Smooth muscle cell of the umbilical artery (primary cell): ENCODE results near the gene SLCO2A1. TPM values are rescaled to one million over a fixed set of nuclear protein-coding genes. Genes with fewer than 3 reads are reported as not detected.

Source experiments
- total RNA-seq: library from RNA; depleted of rRNA; stranded (reverse); fragments of >200 nt; gene quantifications from 2 replicates; pipeline ENCODE4 v1.2.3, GENCODE V29; 2014

Gene SLCO2A1
- total RNA-seq, result not detected in 2 replicates

GRCh38 chr3:134029734-134030378 lies at the start of gene SLCO2A1:
TSS of gene SLCO2A1 (minus strand) at chr3:134029925. CDS start at chr3:134029802, 123 bp downstream.

GRCh38 chr3:133895208-133896001 lies 134.3 kb downstream of the SLCO2A1 start, which contains the start of gene RAB6B:
TSS of gene RAB6B (minus strand) at chr3:133895882. CDS start at chr3:133895466, 416 bp downstream.

Other genes starting within 250 kb of the SLCO2A1 start
- gene SRPRB, start 224.1 kb downstream of the SLCO2A1 start, total RNA-seq, result 97.6 and 131 TPM in 2 replicates
- gene RAB6B, start 134.0 kb downstream of the SLCO2A1 start, total RNA-seq, result 0.30 and 1.6 TPM in 2 replicates
- 112 and 115 TPM in 2 replicates for gene RYK, start 220.9 kb upstream of the SLCO2A1 start, total RNA-seq